ENCODE measurements around the gene SDK2. TPM values are rescaled to one million over a fixed set of nuclear protein-coding genes. Genes with fewer than 3 reads are reported as not detected.

SDK2 gene
- total RNA-seq, 2 experiments from 2014 or later = 10.5 to 11.9 TPM

- CTCF ChIA-PET = interaction anchor here (0.6 to 1.0 kb wide), 2 partner anchors 20 to 102 kb away, joined by 3 read pairs; no protein-coding TSS in a partner anchor
- Mint-ChIP-seq H3K4me3 (no peak overlapping the region), H3K4me1 (no peaks in the 10 kb centered on the region), H3K36me3 (ENCODE audit: low read depth) (no peaks in the 10 kb centered on the region), H3K9me3 (no peaks in the 10 kb centered on the region), H3K27me3 (no peaks in the 10 kb centered on the region), H3K27ac (no peak overlapping the region)
- POLR2A ChIA-PET = no interaction called here
- no peak for DNase-seq
These were observed 293.4 kb downstream of the SDK2 start for GRCh38 chr17:73350864-73351263.

DNA sequence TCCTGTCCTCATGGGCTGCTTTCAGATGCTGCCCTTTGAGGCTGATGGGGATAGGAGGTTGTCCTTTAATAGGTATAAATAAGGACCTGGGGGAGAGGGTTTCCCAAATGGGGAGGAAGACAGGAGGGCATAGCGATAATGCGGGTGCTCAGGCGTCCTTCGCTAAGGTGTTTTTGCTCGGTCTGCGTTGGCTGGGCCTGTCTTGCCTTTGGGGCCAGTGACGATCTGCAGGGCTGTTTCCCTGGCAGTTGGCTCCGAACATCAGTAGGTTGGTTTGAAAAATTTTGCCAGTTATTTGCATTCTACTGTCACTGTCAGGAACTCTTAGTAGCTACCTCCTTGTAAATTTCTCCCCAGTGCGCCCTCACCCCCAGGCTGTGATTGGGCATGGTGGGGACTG, 294.6 kb downstream of the SDK2 start:
- H3K4me3 Mint-ChIP-seq = no peak overlapping the region
- POLR2A ChIA-PET = interaction anchor here (0.5 kb wide), 1 partner anchor 630 kb away, joined by 4 read pairs; no protein-coding TSS in a partner anchor

GRCh38 chr17:73349138-73349537, 295.1 kb downstream of the SDK2 start:
- no peak overlapping the region for H3K4me3 Mint-ChIP-seq
- H3K4me1 Mint-ChIP-seq = no peaks in the 10 kb centered on the region
- POLR2A ChIA-PET = interaction anchor here (0.5 to 0.6 kb wide), 2 partner anchors 60 to 630 kb away, joined by 3 to 4 read pairs; no protein-coding TSS in a partner anchor
- H3K27me3 Mint-ChIP-seq = no peaks in the 10 kb centered on the region
- no peak overlapping the region for H3K27ac Mint-ChIP-seq
- CTCF ChIA-PET = interaction anchor here (0.6 to 0.7 kb wide), 2 partner anchors 9 to 158 kb away, joined by 3 read pairs; no protein-coding TSS in a partner anchor
- no peaks in the 10 kb centered on the region for H3K9me3 Mint-ChIP-seq
- no peak for DNase-seq
- no peaks in the 10 kb centered on the region for H3K36me3 Mint-ChIP-seq (ENCODE audit: low read depth)

More for the DNA sequence above, 294.6 kb downstream of the SDK2 start:
- no peak for DNase-seq
- Mint-ChIP-seq H3K9me3 (no peaks in the 10 kb centered on the region), H3K4me1 (no peaks in the 10 kb centered on the region), H3K27ac (no peak overlapping the region), H3K27me3 (no peaks in the 10 kb centered on the region), H3K36me3 (ENCODE audit: low read depth) (no peaks in the 10 kb centered on the region)
- CTCF ChIA-PET = interaction anchor here (0.6 to 0.7 kb wide), 2 partner anchors 10 to 158 kb away, joined by 3 read pairs; no protein-coding TSS in a partner anchor

DNA sequence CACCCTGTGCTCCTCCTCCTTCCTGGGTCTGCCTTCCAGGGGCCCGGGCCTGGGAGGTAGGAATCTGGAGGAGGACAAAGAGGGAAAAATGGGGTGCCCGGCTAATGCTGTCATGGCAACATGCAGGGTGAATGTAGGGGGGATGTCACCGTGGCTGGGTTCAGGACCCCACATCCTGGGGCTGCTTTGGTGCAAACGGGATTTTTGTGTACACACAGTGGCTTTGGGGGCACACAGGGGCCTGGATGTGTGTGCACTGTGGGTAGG, 295.5 kb downstream of the SDK2 start:
- Mint-ChIP-seq H3K4me1 (no peaks in the 10 kb centered on the region), H3K27me3 (no peaks in the 10 kb centered on the region), H3K27ac (no peak overlapping the region), H3K4me3 (no peak overlapping the region), H3K9me3 (no peaks in the 10 kb centered on the region), H3K36me3 (ENCODE audit: low read depth) (no peaks in the 10 kb centered on the region)
- ChIA-PET POLR2A (interaction anchor here (0.6 kb wide), 1 partner anchor 61 kb away, joined by 3 read pairs; no protein-coding TSS in a partner anchor), CTCF (interaction anchor here (0.7 kb wide), 1 partner anchor 9 kb away, joined by 3 read pairs; no protein-coding TSS in a partner anchor)
- no peak for DNase-seq

- Mint-ChIP-seq H3K36me3 (ENCODE audit: low read depth) (no peaks in the 10 kb centered on the region), H3K27me3 (no peaks in the 10 kb centered on the region), H3K9me3 (no peaks in the 10 kb centered on the region), H3K4me3 (no peak overlapping the region), H3K27ac (no peak overlapping the region), H3K4me1 (no peaks in the 10 kb centered on the region)
- no peak for DNase-seq
- ChIA-PET CTCF (interaction anchor here (0.7 to 1.5 kb wide), 3 partner anchors 21 to 93 kb away, joined by 3 read pairs; no protein-coding TSS in a partner anchor), POLR2A (no interaction called here)
These were observed 296.0 kb downstream of the SDK2 start for GRCh38 chr17:73348018-73348828.

GRCh38 chr17:73347351-73347750, 296.9 kb downstream of the SDK2 start:
- no peak overlapping the region for H3K27ac Mint-ChIP-seq
- H3K36me3 Mint-ChIP-seq (ENCODE audit: low read depth) = no peaks in the 10 kb centered on the region
- no peaks in the 10 kb centered on the region for H3K4me1 Mint-ChIP-seq
- no peaks in the 10 kb centered on the region for H3K27me3 Mint-ChIP-seq
- no peak for DNase-seq
- ChIA-PET POLR2A (no interaction called here), CTCF (interaction anchor here (0.7 to 1.5 kb wide), 3 partner anchors 21 to 92 kb away, joined by 3 read pairs; no protein-coding TSS in a partner anchor)
- no peaks in the 10 kb centered on the region for H3K9me3 Mint-ChIP-seq
- no peak overlapping the region for H3K4me3 Mint-ChIP-seq

GRCh38 chr17:73346501-73347162, 297.6 kb downstream of the SDK2 start:
- DNase-seq = no peak
- no peak overlapping the region for H3K4me3 Mint-ChIP-seq
- POLR2A ChIA-PET = no interaction called here
- H3K9me3 Mint-ChIP-seq = no peaks in the 10 kb centered on the region
- no peaks in the 10 kb centered on the region for H3K36me3 Mint-ChIP-seq (ENCODE audit: low read depth)
- no peak overlapping the region for H3K27ac Mint-ChIP-seq
- H3K4me1 Mint-ChIP-seq = no peaks in the 10 kb centered on the region
- CTCF ChIA-PET = interaction anchor here (0.5 to 1.5 kb wide), 3 partner anchors 22 to 1786 kb away, joined by 3 read pairs; no protein-coding TSS in a partner anchor
- H3K27me3 Mint-ChIP-seq = no peaks in the 10 kb centered on the region

DNA sequence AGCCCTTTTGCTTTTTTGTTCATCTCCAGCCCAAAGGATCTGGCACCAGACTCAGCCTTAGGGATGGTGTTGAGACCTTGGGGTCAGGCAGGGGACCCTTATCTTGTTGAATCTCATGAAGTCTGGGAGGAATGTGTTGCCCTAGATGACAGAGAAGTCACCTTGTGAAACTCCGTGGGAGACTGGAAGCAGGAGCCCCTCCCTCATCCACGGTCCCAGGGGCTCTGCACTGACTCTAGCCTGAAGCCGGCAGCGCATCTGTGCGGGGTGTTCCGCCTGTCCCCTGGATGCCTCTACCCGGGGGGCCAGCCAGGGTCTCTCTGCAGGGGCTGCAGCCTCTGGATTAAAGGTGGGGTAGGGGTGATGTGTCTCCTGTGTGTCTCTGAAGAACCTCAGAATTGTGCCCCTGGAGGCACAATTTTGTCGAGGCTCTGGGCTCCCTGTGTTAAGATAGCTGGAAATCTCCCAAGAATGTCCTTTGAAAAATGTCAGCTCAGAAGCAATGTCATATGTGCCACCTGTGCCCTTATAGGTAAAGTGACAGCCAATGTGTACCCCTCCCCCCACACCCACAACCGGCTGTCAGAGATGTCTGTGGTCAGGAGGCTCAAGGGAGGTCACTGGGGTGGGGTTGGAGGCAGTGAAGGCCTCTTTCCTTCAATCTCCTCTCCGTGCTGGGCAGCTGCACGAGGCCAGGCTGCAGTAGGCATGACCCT, 300.3 kb downstream of the SDK2 start:
- CTCF ChIA-PET = interaction anchor here (1.2 kb wide), 1 partner anchor 26 kb away, joined by 3 read pairs; no protein-coding TSS in a partner anchor

GRCh38 chr17:73343168-73343634, 301.0 kb downstream of the SDK2 start:
- Mint-ChIP-seq H3K4me1 (peaks cover 3% of the 10 kb centered on the region), H3K27me3 (no peaks in the 10 kb centered on the region), H3K9me3 (no peaks in the 10 kb centered on the region), H3K27ac (no peak overlapping the region), H3K4me3 (no peak overlapping the region), H3K36me3 (ENCODE audit: low read depth) (no peaks in the 10 kb centered on the region)
- CTCF ChIA-PET = interaction anchor here (1.6 kb wide), 1 partner anchor 22 kb away, joined by 5 read pairs; no protein-coding TSS in a partner anchor
- POLR2A ChIA-PET = interaction anchor here (0.6 kb wide), 1 partner anchor 637 kb away, joined by 3 read pairs; no protein-coding TSS in a partner anchor
- DNase-seq = no peak

More for the DNA sequence above, 300.3 kb downstream of the SDK2 start:
- Mint-ChIP-seq H3K4me1 (peaks cover 3% of the 10 kb centered on the region), H3K27ac (no peak overlapping the region), H3K36me3 (ENCODE audit: low read depth) (no peaks in the 10 kb centered on the region), H3K27me3 (no peaks in the 10 kb centered on the region), H3K9me3 (no peaks in the 10 kb centered on the region), H3K4me3 (no peak overlapping the region)
- POLR2A ChIA-PET = interaction anchor here (0.6 kb wide), 1 partner anchor 638 kb away, joined by 3 read pairs; no protein-coding TSS in a partner anchor
- DNase-seq = no peak

GRCh38 chr17:73342541-73343167, 301.6 kb downstream of the SDK2 start:
- ChIA-PET CTCF (interaction anchor here (1.5 to 1.6 kb wide), 2 partner anchors 22 to 24 kb away, joined by 3 to 5 read pairs; no protein-coding TSS in a partner anchor), POLR2A (no interaction called here)
- H3K27ac Mint-ChIP-seq = no peak overlapping the region
- no peak for DNase-seq
- H3K27me3 Mint-ChIP-seq = no peaks in the 10 kb centered on the region
- no peak overlapping the region for H3K4me3 Mint-ChIP-seq
- no peaks in the 10 kb centered on the region for H3K9me3 Mint-ChIP-seq
- peaks cover 3% of the 10 kb centered on the region for H3K4me1 Mint-ChIP-seq
- H3K36me3 Mint-ChIP-seq (ENCODE audit: low read depth) = no peaks in the 10 kb centered on the region

- ChIA-PET CTCF (interaction anchor here (1.5 to 1.6 kb wide), 2 partner anchors 23 to 24 kb away, joined by 3 to 5 read pairs; no protein-coding TSS in a partner anchor), POLR2A (no interaction called here)
- DNase-seq = no peak
- Mint-ChIP-seq H3K27me3 (no peaks in the 10 kb centered on the region), H3K36me3 (ENCODE audit: low read depth) (no peaks in the 10 kb centered on the region), H3K27ac (no peak overlapping the region), H3K4me3 (no peak overlapping the region), H3K9me3 (no peaks in the 10 kb centered on the region), H3K4me1 (peaks cover 3% of the 10 kb centered on the region)
These were observed 302.2 kb downstream of the SDK2 start for GRCh38 chr17:73342050-73342522.
